Breast epithelium (tissue), 4 donors: Measurements from ENCODE around the gene MEMO1. TPM values are rescaled to one million over a fixed set of nuclear protein-coding genes. Genes with fewer than 3 reads are reported as not detected.

Source experiments
- DNase-seq, 2 donors: peaks; one replicate each; pipeline ENCODE4 v3.0.0-alpha.2; 2019; ENCODE audit warnings: low spot score in 2 of 2
- H3K27ac ChIP-seq, 2 donors: fragments of 200-600 bp; sonication (generic) in 1 of 2; one replicate each; pipeline ENCODE4 v1.5.1; 2016 to 2019; ENCODE audit warnings: mild to moderate bottlenecking in 1 of 2
- H3K27me3 ChIP-seq, 2 donors: fragments of 200-600 bp; sonication (generic) in 1 of 2; one replicate each; pipeline versions ENCODE4 v1.5.1 to v1.6.0; 2017 to 2019; ENCODE audit warnings: control low read depth in 1 of 2, mild to moderate bottlenecking in 1 of 2
- H3K36me3 ChIP-seq: fragments of 200-600 bp; one replicate; pipeline ENCODE4 v1.5.1; 2019
- H3K4me1 ChIP-seq, 2 donors: fragments of 200-600 bp; sonication (generic); one replicate each; pipeline ENCODE4 v1.5.1; 2016 to 2019; ENCODE audit warnings: control low read depth in 1 of 2
- H3K4me3 ChIP-seq, 3 donors: fragments of 200-600 bp; sonication (generic); 1 replicate in 2 of 3; 2 replicates in 1 of 3; pipeline ENCODE4 v1.5.1; 2016 to 2019; ENCODE audit warnings: mild to moderate bottlenecking in 3 of 3, moderate library complexity in 2 of 3
- H3K9me3 ChIP-seq, 2 donors: fragments of 200-600 bp; sonication (generic) in 1 of 2; one replicate each; pipeline ENCODE4 v1.5.1; 2016 to 2019; ENCODE audit warnings: control low read depth in 1 of 2
- CTCF ChIP-seq, 3 donors: fragments of 450-650 bp; IDR thresholded peaks; one replicate each; pipeline ENCODE4 v1.5.1; 2016 to 2017; ENCODE audit warnings: antibody characterized with exemption in 3 of 3, mild to moderate bottlenecking in 3 of 3, moderate library complexity in 3 of 3
- POLR2A ChIP-seq: fragments of 450-650 bp; IDR thresholded peaks from one replicate; pipeline ENCODE4 v1.6.1; 2016; ENCODE audit warnings: antibody characterized with exemption, mild to moderate bottlenecking, moderate library complexity
- POLR2AphosphoS5 ChIP-seq, 3 donors: sonication (generic); formaldehyde crosslinking; IDR thresholded peaks; one replicate each; pipeline ENCODE4 v1.6.1; 2017; ENCODE audit warnings: antibody characterized with exemption in 3 of 3
- intact Hi-C: fragments of 100-400 bp; cut with DNase I; formaldehyde crosslinking; loops from one replicate; pipeline ENCODE4 v1.15.1; 2023; ENCODE audit warnings: low total_unique reads
- total RNA-seq, 3 donors: library from RNA; depleted of rRNA; stranded (reverse); fragments of >200 nt; gene quantifications; one replicate each; pipeline ENCODE4 v1.1.0, GENCODE V29; 2016

The MEMO1 gene
- total RNA-seq, 3 donors from 2014 or later, result 26.1 to 28.8 (median 26.1) TPM

- H3K27ac ChIP-seq, result no peak overlapping the region
- no peaks in the 10 kb centered on the region for H3K4me1 ChIP-seq
- no peaks in the 10 kb centered on the region for H3K36me3 ChIP-seq
- no peak for DNase-seq
- TF ChIP-seq POLR2A, result no peak
- no peak for TF ChIP-seq CTCF (IDR thresholded peaks at IDR 0.05)
- no peak for TF ChIP-seq POLR2AphosphoS5 (IDR thresholded peaks at IDR 0.05)
- intact Hi-C loops, result no loop called here
- H3K9me3 ChIP-seq, result no peaks in the 10 kb centered on the region
- H3K27me3 ChIP-seq, result no peaks in the 10 kb centered on the region
- no peak overlapping the region for H3K4me3 ChIP-seq
Observed at GRCh38 chr2:31999438-31999837, 11.4 kb downstream of the MEMO1 start.

GRCh38 chr2:31998731-31999383, 12.0 kb downstream of the MEMO1 start:
- no peaks in the 10 kb centered on the region for H3K4me1 ChIP-seq
- no peak overlapping the region for H3K27ac ChIP-seq
- DNase-seq, result no peak
- TF ChIP-seq POLR2A, result no peak
- TF ChIP-seq POLR2AphosphoS5 (IDR thresholded peaks at IDR 0.05), result no peak
- no peak for TF ChIP-seq CTCF (IDR thresholded peaks at IDR 0.05)
- intact Hi-C loops, result no loop called here
- no peak overlapping the region for H3K4me3 ChIP-seq
- no peaks in the 10 kb centered on the region for H3K9me3 ChIP-seq
- no peaks in the 10 kb centered on the region for H3K27me3 ChIP-seq
- H3K36me3 ChIP-seq, result no peaks in the 10 kb centered on the region

- intact Hi-C loops, result no loop called here
- Histone ChIP-seq H3K9me3 (no peaks in the 10 kb centered on the region), H3K27me3 (no peaks in the 10 kb centered on the region), H3K27ac (no peak overlapping the region), H3K36me3 (no peaks in the 10 kb centered on the region), H3K4me3 (no peak overlapping the region), H3K4me1 (no peaks in the 10 kb centered on the region)
- no peak for DNase-seq
- TF ChIP-seq POLR2AphosphoS5 (IDR thresholded peaks at IDR 0.05), result no peak
- TF ChIP-seq POLR2A, result no peak
- no peak for TF ChIP-seq CTCF (IDR thresholded peaks at IDR 0.05)
Observed at GRCh38 chr2:31997653-31998052, 13.2 kb downstream of the MEMO1 start.

- intact Hi-C loops, result no loop called here
Observed at GRCh38 chr2:31996571-31997150, 14.1 kb downstream of the MEMO1 start.

More at GRCh38 chr2:31996571-31997150, 14.1 kb downstream of the MEMO1 start:
- H3K4me3 ChIP-seq, result no peak overlapping the region
- no peaks in the 10 kb centered on the region for H3K36me3 ChIP-seq
- H3K27me3 ChIP-seq, result no peaks in the 10 kb centered on the region
- H3K4me1 ChIP-seq, result no peaks in the 10 kb centered on the region
- TF ChIP-seq CTCF (IDR thresholded peaks at IDR 0.05), result no peak
- TF ChIP-seq POLR2AphosphoS5 (IDR thresholded peaks at IDR 0.05), result no peak
- TF ChIP-seq POLR2A, result no peak
- DNase-seq, result no peak
- no peaks in the 10 kb centered on the region for H3K9me3 ChIP-seq
- H3K27ac ChIP-seq, result no peak overlapping the region
